Endothelial cell of umbilical vein (primary cell): ENCODE measurements around the gene DGKA. TPM values are rescaled to one million over a fixed set of nuclear protein-coding genes. Genes with fewer than 3 reads are reported as not detected.

Experiments used
- BruUV-seq: library from RNA; stranded (reverse); fragments of 400-500 nt; replicated peaks from 2 replicates; lab custom pipeline; 2021; lab: Mats Ljungman, UMichigan
- CTCF ChIA-PET: fragments of 300-600, 350-600 bp; sonication (Branson Sonifier 250); formaldehyde crosslinking; loops from one replicate; lab custom pipeline; 2021; ENCODE audit warnings: antibody characterized with exemption, inconsistent platforms; lab: Charles Lee
- POLR2A ChIA-PET: fragments of 300-600, 350-600 bp; sonication (Branson Sonifier 250); formaldehyde crosslinking; loops from one replicate; lab custom pipeline; 2021; ENCODE audit warnings: antibody characterized with exemption, inconsistent platforms; lab: Charles Lee
- DNase-seq: peaks from one replicate; pipeline ENCODE4 v3.0.0-alpha.2; 2011; ENCODE audit warnings: low read depth, low spot score
- FAIRE-seq: peaks from 2 replicates; lab custom pipeline; 2011; peaks lifted over from hg19 to GRCh38; lab: Jason Lieb, UNC
- H2AFZ ChIP-seq: 2 replicates; pipeline ENCODE4 v1.6.0; 2012; ENCODE audit warnings: low read depth, low read length, control low read depth, inconsistent platforms
- H3K27ac ChIP-seq: 2 replicates; pipeline ENCODE4 v1.5.1; 2011; ENCODE audit warnings: low read depth, mild to moderate bottlenecking, control low read depth, low read length, moderate library complexity; ENCODE audit not compliant: insufficient read depth
- H3K27me3 ChIP-seq, 2 experiments: 2 replicates each; pipeline versions ENCODE4 v1.6.0 to v1.6.1; 2011; ENCODE audit warnings: low read length in 2 of 2, mixed read lengths in 1 of 2; ENCODE audit not compliant: control insufficient read depth in 2 of 2, insufficient read depth in 2 of 2
- H3K36me3 ChIP-seq, 2 experiments: 2 replicates in 1 of 2; 3 replicates in 1 of 2; pipeline ENCODE4 v1.5.1; 2011; ENCODE audit warnings: low read length in 2 of 2, mild to moderate bottlenecking in 1 of 2, moderate library complexity in 1 of 2; ENCODE audit not compliant: control insufficient read depth in 2 of 2, insufficient read depth in 2 of 2; ENCODE audit errors: extremely low read depth in 1 of 2
- H3K4me1 ChIP-seq: 3 replicates; pipeline ENCODE4 v1.5.1; 2011; ENCODE audit warnings: mild to moderate bottlenecking, low read length; ENCODE audit not compliant: control insufficient read depth, insufficient read depth; ENCODE audit errors: extremely low read depth
- H3K4me2 ChIP-seq: 2 replicates; pipeline ENCODE4 v1.6.1; 2011; ENCODE audit warnings: low read length, control low read depth, mixed read lengths; ENCODE audit not compliant: insufficient read depth
- H3K4me3 ChIP-seq, 3 experiments: fragments of 200-600 bp in 1 of 3; sonication (generic), shearing (Covaris generic) in 1 of 3; replicated peaks in 1 of 3; 2 replicates each; pipeline ENCODE4 v1.5.1; 2011 to 2016; ENCODE audit warnings: control low read depth in 3 of 3, low read length in 3 of 3, mild to moderate bottlenecking in 2 of 3, inconsistent platforms in 1 of 3, low read depth in 1 of 3, moderate library complexity in 1 of 3; ENCODE audit not compliant: insufficient read depth in 1 of 3
- H3K79me2 ChIP-seq: 2 replicates; pipeline ENCODE4 v1.6.0; 2012; ENCODE audit warnings: low read length, inconsistent platforms; ENCODE audit not compliant: control insufficient read depth, insufficient read depth
- H3K9ac ChIP-seq: replicated peaks from 2 replicates; pipeline ENCODE3; 2011; ENCODE audit warnings: low read length, control low read depth; ENCODE audit not compliant: insufficient read depth; ENCODE audit errors: extremely low read depth
- H3K9me1 ChIP-seq: replicated peaks from 3 replicates; pipeline ENCODE4 v1.6.0; 2011; ENCODE audit warnings: mild to moderate bottlenecking, low read length; ENCODE audit not compliant: control insufficient read depth, insufficient read depth; ENCODE audit errors: extremely low read depth
- H3K9me3 ChIP-seq: replicated peaks from 2 replicates; pipeline ENCODE4 v1.5.1; 2012; ENCODE audit warnings: low read length, inconsistent platforms; ENCODE audit not compliant: control insufficient read depth, insufficient read depth
- H4K20me1 ChIP-seq: replicated peaks from 2 replicates; pipeline ENCODE3; 2011; ENCODE audit warnings: mild to moderate bottlenecking, low read length; ENCODE audit not compliant: control insufficient read depth, insufficient read depth; ENCODE audit errors: extremely low read depth
- EZH2 ChIP-seq: IDR thresholded peaks from 2 replicates; pipeline ENCODE4 v1.6.1; 2012; ENCODE audit warnings: borderline replicate concordance, low read depth, mild to moderate bottlenecking, moderate library complexity, low read length, inconsistent platforms; ENCODE audit not compliant: severe bottlenecking
- FOS ChIP-seq: IDR thresholded peaks from 2 replicates; pipeline ENCODE4 v1.6.1; 2011; ENCODE audit warnings: mild to moderate bottlenecking, low read length, moderate library complexity, borderline replicate concordance; ENCODE audit not compliant: insufficient read depth
- GATA2 ChIP-seq: IDR thresholded peaks from 2 replicates; pipeline ENCODE4 v1.7.0; 2011; ENCODE audit warnings: low read depth, mild to moderate bottlenecking, moderate library complexity, mixed read lengths, low read length; ENCODE audit not compliant: insufficient read length, insufficient read depth
- JUN ChIP-seq: IDR thresholded peaks from 2 replicates; pipeline ENCODE4 v1.6.1; 2011; ENCODE audit warnings: borderline replicate concordance, low read depth; ENCODE audit not compliant: insufficient read length, insufficient read depth
- MYC ChIP-seq: IDR thresholded peaks from one replicate; pipeline ENCODE4 v1.6.1; 2011; ENCODE audit warnings: mild to moderate bottlenecking, low read depth, low read length
- POLR2A ChIP-seq: IDR thresholded peaks from 2 replicates; pipeline ENCODE4 v1.6.1; 2012; ENCODE audit warnings: low read depth, mild to moderate bottlenecking, control low read depth, low read length
- POLR2AphosphoS5 ChIP-seq: IDR thresholded peaks from 2 replicates; pipeline ENCODE4 v1.6.1; 2012; ENCODE audit warnings: low read depth, mild to moderate bottlenecking, control low read depth, low read length, moderate library complexity; ENCODE audit not compliant: insufficient read depth
- dilution Hi-C: fragments of 300-500 bp; cut with MboI; formaldehyde crosslinking; loops from one replicate; pipeline ENCODE4 v1.15.0; 2019; ENCODE audit warnings: low sequenced_read_pairs; ENCODE audit not compliant: extremely low pct_ligation_motif_present
- intact Hi-C: fragments of 100-400 bp; cut with micrococcal nuclease; formaldehyde crosslinking; loops from one replicate; pipeline ENCODE4 v1.10.0; 2022
- polyA plus RNA-seq, 4 experiments: library from polyadenylated mRNA; depleted of rRNA in 3 of 4; stranded (reverse) in 3 of 4; unstranded in 1 of 4; fragments of >200 nt; gene quantifications; 2 replicates each; pipeline versions ENCODE4 v1.2.1 to v1.2.3, GENCODE V29; 2011 to 2012; ENCODE audit warnings: missing spikeins in 1 of 4
- total RNA-seq: library from RNA; stranded (reverse); gene quantifications from 2 replicates; pipeline ENCODE4 v1.2.3, GENCODE V29; 2021
- TF ChIP-seq, protein P1 (sequence below), 2 donors: IDR thresholded peaks; 1 replicate in 1 of 2; 2 replicates in 1 of 2; pipeline ENCODE4 v1.5.1; 2011; ENCODE audit warnings: low read length in 2 of 2, mild to moderate bottlenecking in 2 of 2, moderate library complexity in 2 of 2, control low read depth in 1 of 2, inconsistent platforms in 1 of 2, low read depth in 1 of 2; ENCODE audit not compliant: insufficient read depth in 1 of 2; ENCODE audit errors: extremely low read depth in 1 of 2
- TF ChIP-seq, protein P2 (sequence below): IDR thresholded peaks from 2 replicates; pipeline ENCODE4 v1.6.1; 2011; ENCODE audit not compliant: insufficient read depth, insufficient read length

Gene DGKA
- total and polyA plus RNA-seq, 2 donors (not counting 3 experiments of a cell fraction or from before 2014, with no cell fraction given) = 49.8 to 53.2 TPM

DNA sequence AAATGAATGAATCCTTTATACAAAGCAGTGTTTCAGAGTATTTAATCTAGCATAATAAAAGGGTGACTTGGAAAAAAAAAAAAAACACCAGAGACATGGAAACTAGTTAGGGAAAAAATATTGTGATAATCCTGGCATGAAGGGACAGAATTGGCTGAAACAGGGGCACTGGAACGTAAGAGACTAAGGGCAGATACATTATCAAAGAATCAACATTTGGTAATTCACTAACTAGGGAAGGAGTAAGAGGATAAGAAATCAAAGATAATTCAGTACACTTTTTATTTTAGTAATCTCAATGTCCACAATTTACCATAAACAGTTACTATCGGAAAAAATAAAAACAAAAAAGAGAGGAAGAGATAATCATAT lies 21.5 kb upstream of the DGKA start:
- no peak for TF ChIP-seq JUN
- TF ChIP-seq, protein P1, sequence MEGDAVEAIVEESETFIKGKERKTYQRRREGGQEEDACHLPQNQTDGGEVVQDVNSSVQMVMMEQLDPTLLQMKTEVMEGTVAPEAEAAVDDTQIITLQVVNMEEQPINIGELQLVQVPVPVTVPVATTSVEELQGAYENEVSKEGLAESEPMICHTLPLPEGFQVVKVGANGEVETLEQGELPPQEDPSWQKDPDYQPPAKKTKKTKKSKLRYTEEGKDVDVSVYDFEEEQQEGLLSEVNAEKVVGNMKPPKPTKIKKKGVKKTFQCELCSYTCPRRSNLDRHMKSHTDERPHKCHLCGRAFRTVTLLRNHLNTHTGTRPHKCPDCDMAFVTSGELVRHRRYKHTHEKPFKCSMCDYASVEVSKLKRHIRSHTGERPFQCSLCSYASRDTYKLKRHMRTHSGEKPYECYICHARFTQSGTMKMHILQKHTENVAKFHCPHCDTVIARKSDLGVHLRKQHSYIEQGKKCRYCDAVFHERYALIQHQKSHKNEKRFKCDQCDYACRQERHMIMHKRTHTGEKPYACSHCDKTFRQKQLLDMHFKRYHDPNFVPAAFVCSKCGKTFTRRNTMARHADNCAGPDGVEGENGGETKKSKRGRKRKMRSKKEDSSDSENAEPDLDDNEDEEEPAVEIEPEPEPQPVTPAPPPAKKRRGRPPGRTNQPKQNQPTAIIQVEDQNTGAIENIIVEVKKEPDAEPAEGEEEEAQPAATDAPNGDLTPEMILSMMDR (IDR thresholded peaks at IDR 0.05; ENCODE audit: extremely low read depth in 1 of 2, insufficient read depth in 1 of 2, low read depth in 1 of 2, low read length in 2 of 2) = no peak
- no peak for TF ChIP-seq EZH2
- TF ChIP-seq POLR2AphosphoS5 = no peak
- TF ChIP-seq FOS = no peak
- TF ChIP-seq POLR2A = no peak
- TF ChIP-seq, protein P2, sequence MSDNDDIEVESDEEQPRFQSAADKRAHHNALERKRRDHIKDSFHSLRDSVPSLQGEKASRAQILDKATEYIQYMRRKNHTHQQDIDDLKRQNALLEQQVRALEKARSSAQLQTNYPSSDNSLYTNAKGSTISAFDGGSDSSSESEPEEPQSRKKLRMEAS = no peak
- TF ChIP-seq GATA2 = no peak
- no peak for TF ChIP-seq MYC
- Histone ChIP-seq H3K27me3 (no peaks in the 10 kb centered on the region), H3K9me1 (no peaks in the 10 kb centered on the region), H3K4me2 (no peak overlapping the region), H3K9me3 (no peaks in the 10 kb centered on the region), H3K9ac (no peak overlapping the region), H2AFZ (no peak overlapping the region), H3K79me2 (peaks cover 7% of the 10 kb centered on the region), H3K27ac (no peak overlapping the region), H3K4me3 (no peak overlapping the region), H3K4me1 (peaks cover 4% of the 10 kb centered on the region), H4K20me1 (no peaks in the 10 kb centered on the region), H3K36me3 (peaks cover 0 to 3% of the 10 kb centered on the region in 2 experiments)
- BruUV-seq = no TSS peak
- no peak for DNase-seq
- dilution Hi-C loops = no loop called here
- intact Hi-C loops = loop anchor here (5.0 kb wide), 1 partner anchor 52 kb away; no protein-coding TSS in a partner anchor
- FAIRE-seq = no peak
- CTCF ChIA-PET = no interaction called here
- POLR2A ChIA-PET = no interaction called here
